Measurements from ENCODE around the gene SGK1.
"Not testable (repeated sequence)": the region's sequence is repeated elsewhere in the genome, so short reads cannot be mapped to it uniquely, and the experiment has no call there.

The SGK1 gene

DNA sequence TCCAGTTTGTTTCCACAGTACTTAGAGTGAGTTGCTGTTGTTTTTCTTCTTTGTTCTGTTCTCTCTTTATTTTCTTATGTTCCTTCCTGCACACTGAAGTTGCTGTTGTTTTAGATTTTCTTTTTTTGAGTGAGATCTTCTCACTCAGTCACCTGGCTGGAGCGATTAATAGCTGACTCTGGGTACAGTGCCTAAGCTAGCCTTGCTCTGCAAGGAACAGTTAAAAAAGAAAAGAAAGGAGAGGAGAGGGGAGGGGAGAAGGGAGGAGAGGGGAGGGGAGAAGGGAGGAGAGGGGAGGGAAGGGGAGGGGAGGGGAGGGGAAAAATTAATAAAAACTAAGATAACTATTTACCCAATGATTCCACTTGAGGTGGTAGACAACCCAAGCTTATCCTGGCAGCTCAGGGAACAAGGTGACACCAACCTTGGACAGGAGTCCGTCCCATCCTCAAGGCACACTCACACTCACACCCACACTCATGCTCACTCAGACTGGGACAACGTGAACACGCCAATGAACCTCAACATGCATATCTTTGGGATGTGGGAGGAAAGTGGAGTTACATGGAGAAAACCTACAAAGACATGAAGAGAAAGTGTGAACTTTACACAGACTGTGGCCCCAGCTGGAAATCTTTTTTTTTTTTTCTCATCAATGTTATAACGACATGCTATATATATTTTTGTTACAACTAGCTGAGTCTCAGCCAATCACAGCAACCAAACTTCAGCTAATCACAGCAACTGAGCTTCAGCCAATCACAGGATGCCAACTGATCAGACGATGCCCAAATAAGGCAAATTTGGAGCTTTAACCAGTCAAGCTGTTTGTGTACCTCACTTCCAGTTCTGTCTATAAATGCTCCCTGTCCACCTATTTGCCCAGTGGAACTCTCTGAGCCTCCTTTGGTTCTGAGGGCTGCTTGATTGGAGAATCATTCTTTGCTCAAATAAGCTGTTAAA lies 124.1 kb downstream of the SGK1 start:
- DNase-seq (ENCODE audit: insufficient read length, low spot score) (no peak), FAIRE-seq (no peak)
- TF ChIP-seq SPI1 (IDR thresholded peaks at IDR 0.05; ENCODE audit: low read depth, low read length) (no peak), POU2F2 (IDR thresholded peaks at IDR 0.05; ENCODE audit: low read depth, low read length) (no peak), POLR2AphosphoS5 (IDR thresholded peaks at IDR 0.05; ENCODE audit: low read depth, low read length) (no peak), POLR2A (IDR thresholded peaks at IDR 0.05; ENCODE audit: low read depth, low read length) (no peak), PAX5 (IDR thresholded peaks at IDR 0.05; ENCODE audit: insufficient read depth, low read length, severe bottlenecking) (no peak), TAF1 (IDR thresholded peaks at IDR 0.05; ENCODE audit: low read depth, low read length) (no peak)

DNA sequence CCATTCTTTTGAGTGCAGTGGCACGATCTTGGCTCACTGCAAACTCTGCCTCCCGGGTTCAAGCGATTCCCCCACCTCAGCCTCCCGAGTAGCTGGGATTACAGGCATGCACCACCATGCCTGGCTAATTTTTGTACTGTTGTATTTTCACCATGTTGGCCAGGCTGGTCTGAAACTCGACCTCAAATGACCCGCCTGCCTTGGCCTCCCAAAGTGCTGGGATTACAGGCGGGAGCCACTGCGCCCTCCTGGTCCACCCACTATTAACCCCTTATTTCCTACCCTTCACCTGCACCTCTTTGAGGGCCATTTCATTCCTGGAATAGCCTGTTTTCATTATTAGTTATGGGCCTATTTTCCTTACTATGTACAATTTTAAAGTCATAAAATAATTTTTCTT lies 125.3 kb downstream of the SGK1 start:
- FAIRE-seq; DNase-seq (ENCODE audit: insufficient read length, low spot score): not testable (repeated sequence)

DNA sequence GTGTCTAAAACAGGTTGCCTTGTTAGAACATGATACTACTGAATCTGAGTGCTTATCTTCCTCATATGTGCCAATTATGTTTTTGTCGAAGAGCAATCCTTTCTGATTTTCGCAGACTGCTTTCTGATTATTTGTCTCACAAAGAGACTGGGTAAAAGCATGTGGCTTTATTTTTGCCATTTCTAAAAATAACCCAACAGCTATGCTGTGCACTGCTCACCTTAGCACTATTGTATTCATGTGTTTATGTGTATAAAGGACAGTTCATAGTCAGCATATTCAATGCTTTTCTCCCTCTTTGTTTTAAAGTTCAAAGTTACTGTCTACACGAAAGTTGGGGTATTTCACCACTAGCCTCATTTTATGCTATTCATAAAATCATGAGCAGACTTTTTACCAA lies 127.0 kb downstream of the SGK1 start:
- DNase-seq (ENCODE audit: insufficient read length, low spot score) (no peak), FAIRE-seq (no peak)
- TF ChIP-seq SPI1 (IDR thresholded peaks at IDR 0.05; ENCODE audit: low read depth, low read length) (no peak), POLR2A (IDR thresholded peaks at IDR 0.05; ENCODE audit: low read depth, low read length) (no peak), POLR2AphosphoS5 (IDR thresholded peaks at IDR 0.05; ENCODE audit: low read depth, low read length) (no peak), POU2F2 (IDR thresholded peaks at IDR 0.05; ENCODE audit: low read depth, low read length) (no peak), TAF1 (IDR thresholded peaks at IDR 0.05; ENCODE audit: low read depth, low read length) (no peak), PAX5 (IDR thresholded peaks at IDR 0.05; ENCODE audit: insufficient read depth, low read length, severe bottlenecking) (no peak)

DNA sequence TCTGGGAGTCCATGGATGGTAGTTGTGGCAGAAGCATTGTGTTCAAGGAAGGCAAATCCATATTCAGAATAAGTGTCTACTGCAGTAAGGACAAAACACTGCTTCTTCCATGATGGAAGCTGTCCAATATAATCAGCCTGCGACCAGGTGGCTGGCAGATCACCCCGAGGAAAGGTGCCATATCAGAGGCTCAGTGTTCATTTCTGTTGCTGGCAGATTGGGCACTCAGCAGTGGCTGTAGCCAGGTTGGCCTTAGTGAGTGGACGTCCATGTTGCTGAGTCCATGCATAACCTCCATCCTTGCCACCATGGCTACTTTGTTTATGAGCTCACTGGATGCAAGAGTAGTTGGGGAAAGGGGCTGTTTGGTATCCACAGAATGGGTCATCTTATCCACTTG lies 130.2 kb downstream of the SGK1 start:
- FAIRE-seq (no peak), DNase-seq (ENCODE audit: insufficient read length, low spot score) (no peak)
- TF ChIP-seq POLR2A (IDR thresholded peaks at IDR 0.05; ENCODE audit: low read depth, low read length) (no peak), POU2F2 (IDR thresholded peaks at IDR 0.05; ENCODE audit: low read depth, low read length) (no peak), TAF1 (IDR thresholded peaks at IDR 0.05; ENCODE audit: low read depth, low read length) (no peak), PAX5 (IDR thresholded peaks at IDR 0.05; ENCODE audit: insufficient read depth, low read length, severe bottlenecking) (no peak), POLR2AphosphoS5 (IDR thresholded peaks at IDR 0.05; ENCODE audit: low read depth, low read length) (no peak)

DNA sequence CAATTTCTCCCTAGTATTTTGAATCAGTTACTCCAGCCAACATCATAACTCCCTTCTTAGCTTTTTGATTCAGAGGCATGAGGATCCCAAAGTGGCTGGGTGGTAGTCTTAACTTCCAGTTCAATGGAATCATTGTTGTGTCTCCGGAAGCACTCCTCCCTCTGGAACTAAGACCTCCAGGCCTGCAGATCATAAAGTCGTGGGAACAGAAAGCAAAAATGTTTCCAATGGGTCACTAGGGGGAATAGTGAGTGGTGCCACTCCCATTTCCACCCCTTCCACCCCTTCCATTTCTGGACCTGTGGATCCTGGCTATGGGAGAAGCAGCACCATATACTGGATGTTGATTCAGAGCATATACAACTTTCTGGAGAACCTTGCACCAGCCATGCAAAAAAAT lies 130.8 kb downstream of the SGK1 start:
- DNase-seq (ENCODE audit: insufficient read length, low spot score): no peak
- no peak for FAIRE-seq
- TF ChIP-seq POLR2A (IDR thresholded peaks at IDR 0.05; ENCODE audit: low read depth, low read length) (no peak), POLR2AphosphoS5 (IDR thresholded peaks at IDR 0.05; ENCODE audit: low read depth, low read length) (no peak), POU2F2 (IDR thresholded peaks at IDR 0.05; ENCODE audit: low read depth, low read length) (no peak), PAX5 (IDR thresholded peaks at IDR 0.05; ENCODE audit: insufficient read depth, low read length, severe bottlenecking) (no peak), SPI1 (IDR thresholded peaks at IDR 0.05; ENCODE audit: low read depth, low read length) (no peak), TAF1 (IDR thresholded peaks at IDR 0.05; ENCODE audit: low read depth, low read length) (no peak)

DNA sequence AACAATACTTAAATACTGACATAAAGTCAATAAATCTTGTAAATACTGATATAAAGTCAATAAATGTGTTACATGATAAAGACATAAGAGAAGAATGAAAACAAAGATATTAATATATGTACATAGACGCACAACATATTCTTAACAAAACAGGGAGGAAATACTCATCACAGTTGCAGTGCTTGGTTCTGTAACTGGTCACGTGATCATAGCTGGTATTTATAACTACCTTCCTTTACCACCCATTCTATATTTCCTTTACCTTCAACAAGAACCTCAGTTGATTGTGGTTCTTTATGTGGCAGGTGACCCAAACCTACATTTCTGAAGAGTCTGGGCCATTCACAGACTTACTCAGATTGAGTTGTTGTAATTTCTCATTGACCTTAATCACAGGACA lies 131.6 kb downstream of the SGK1 start:
- FAIRE-seq (no peak), DNase-seq (ENCODE audit: insufficient read length, low spot score) (no peak)
- TF ChIP-seq SPI1 (IDR thresholded peaks at IDR 0.05; ENCODE audit: low read depth, low read length): no peak
- TF ChIP-seq PAX5 (IDR thresholded peaks at IDR 0.05; ENCODE audit: insufficient read depth, low read length, severe bottlenecking): no peak
- no peak for TF ChIP-seq POU2F2 (IDR thresholded peaks at IDR 0.05; ENCODE audit: low read depth, low read length)
- no peak for TF ChIP-seq POLR2AphosphoS5 (IDR thresholded peaks at IDR 0.05; ENCODE audit: low read depth, low read length)
- TF ChIP-seq TAF1 (IDR thresholded peaks at IDR 0.05; ENCODE audit: low read depth, low read length): no peak
- TF ChIP-seq POLR2A (IDR thresholded peaks at IDR 0.05; ENCODE audit: low read depth, low read length): no peak

DNA sequence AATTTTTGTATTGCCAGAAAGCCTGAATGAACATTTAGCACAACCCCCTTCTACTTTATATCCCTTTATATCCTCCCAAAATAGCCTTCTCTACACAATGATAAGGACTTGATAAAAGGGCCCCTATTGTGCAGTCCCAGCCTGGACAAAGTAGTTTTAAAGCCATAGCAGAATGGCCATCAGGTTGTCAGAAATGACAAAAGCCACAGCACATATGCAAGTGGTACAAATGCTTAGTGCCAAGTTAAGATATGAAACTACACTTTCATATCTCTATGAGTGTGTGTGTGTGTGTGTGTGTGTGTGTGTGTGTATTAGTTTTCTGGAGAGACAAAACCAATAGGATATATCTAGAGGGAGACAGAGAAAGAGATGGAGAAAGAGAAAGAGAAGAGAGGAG lies 132.6 kb downstream of the SGK1 start:
- FAIRE-seq (no peak), DNase-seq (ENCODE audit: insufficient read length, low spot score) (no peak)
- no peak for TF ChIP-seq POLR2AphosphoS5 (IDR thresholded peaks at IDR 0.05; ENCODE audit: low read depth, low read length)
- no peak for TF ChIP-seq TAF1 (IDR thresholded peaks at IDR 0.05; ENCODE audit: low read depth, low read length)
- TF ChIP-seq PAX5 (IDR thresholded peaks at IDR 0.05; ENCODE audit: insufficient read depth, low read length, severe bottlenecking): no peak
- TF ChIP-seq SPI1 (IDR thresholded peaks at IDR 0.05; ENCODE audit: low read depth, low read length): no peak
- TF ChIP-seq POLR2A (IDR thresholded peaks at IDR 0.05; ENCODE audit: low read depth, low read length): no peak
- no peak for TF ChIP-seq POU2F2 (IDR thresholded peaks at IDR 0.05; ENCODE audit: low read depth, low read length)

DNA sequence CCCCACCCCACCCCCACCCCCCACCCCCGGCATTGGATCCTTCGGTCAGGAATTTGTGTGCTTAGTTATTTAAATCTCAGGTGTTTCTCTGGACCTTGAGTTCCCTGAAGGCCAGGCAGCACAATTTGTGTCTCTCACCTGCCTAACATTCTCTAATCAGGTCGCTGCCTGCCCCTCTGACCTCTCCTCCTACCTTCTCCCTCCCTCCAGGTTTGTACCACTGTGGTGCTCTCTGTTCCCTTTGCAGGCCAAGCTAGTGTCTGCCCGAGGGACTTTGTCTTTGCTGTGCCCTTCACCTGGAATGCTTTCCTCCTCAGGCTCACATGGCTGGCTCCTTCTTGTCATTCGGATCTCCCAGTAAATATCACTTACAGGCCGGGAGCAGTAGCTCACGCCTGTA lies 134.1 kb downstream of the SGK1 start:
- TF ChIP-seq POLR2A (IDR thresholded peaks at IDR 0.05; ENCODE audit: low read depth, low read length) (no peak), POLR2AphosphoS5 (IDR thresholded peaks at IDR 0.05; ENCODE audit: low read depth, low read length) (no peak), SPI1 (IDR thresholded peaks at IDR 0.05; ENCODE audit: low read depth, low read length) (no peak), POU2F2 (IDR thresholded peaks at IDR 0.05; ENCODE audit: low read depth, low read length) (no peak), PAX5 (IDR thresholded peaks at IDR 0.05; ENCODE audit: insufficient read depth, low read length, severe bottlenecking) (no peak), TAF1 (IDR thresholded peaks at IDR 0.05; ENCODE audit: low read depth, low read length) (no peak)
- FAIRE-seq (no peak), DNase-seq (ENCODE audit: insufficient read length, low spot score) (no peak)

DNA sequence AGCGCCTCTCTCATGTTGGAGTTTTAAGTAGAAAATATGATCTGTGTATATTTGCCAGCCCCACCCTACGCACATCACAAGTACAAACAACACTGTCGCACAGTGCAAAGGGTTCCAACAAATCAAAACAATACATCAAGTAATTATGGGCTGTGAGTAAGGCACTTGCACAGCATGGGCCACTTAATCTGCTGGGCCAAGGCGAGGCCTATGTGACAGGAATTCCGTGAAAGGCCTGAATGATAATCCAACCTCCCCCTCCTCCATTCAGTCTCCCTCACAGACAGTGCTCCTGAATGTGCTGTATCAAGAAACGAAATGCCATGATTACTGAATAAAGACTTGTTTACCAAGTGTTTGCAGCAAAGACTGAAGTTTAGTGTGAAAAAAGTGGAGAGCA lies 135.4 kb downstream of the SGK1 start:
- FAIRE-seq (no peak), DNase-seq (ENCODE audit: insufficient read length, low spot score) (no peak)
- TF ChIP-seq POU2F2 (IDR thresholded peaks at IDR 0.05; ENCODE audit: low read depth, low read length): no peak
- TF ChIP-seq POLR2A (IDR thresholded peaks at IDR 0.05; ENCODE audit: low read depth, low read length): no peak
- no peak for TF ChIP-seq PAX5 (IDR thresholded peaks at IDR 0.05; ENCODE audit: insufficient read depth, low read length, severe bottlenecking)

DNA sequence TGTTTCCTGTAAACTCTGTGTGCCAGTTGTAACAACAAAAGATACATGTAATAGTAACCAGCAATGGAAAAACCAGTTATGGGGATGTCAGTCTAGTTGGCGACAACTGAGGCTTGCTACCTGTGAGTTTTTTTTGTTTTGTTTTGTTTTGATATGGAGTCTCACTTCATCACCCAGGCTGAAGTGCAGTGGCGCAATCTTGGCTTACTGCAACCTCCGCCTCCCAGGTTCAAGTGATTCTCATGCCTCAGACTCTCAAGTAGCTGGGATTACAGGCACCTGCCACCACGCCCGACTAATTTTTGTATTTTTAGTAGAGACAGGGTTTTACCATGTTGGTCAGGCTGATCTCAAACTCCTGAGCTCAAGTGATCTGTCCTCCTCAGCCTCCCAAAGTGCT lies 136.2 kb downstream of the SGK1 start:
- DNase-seq (ENCODE audit: insufficient read length, low spot score); FAIRE-seq: not testable (repeated sequence)

DNA sequence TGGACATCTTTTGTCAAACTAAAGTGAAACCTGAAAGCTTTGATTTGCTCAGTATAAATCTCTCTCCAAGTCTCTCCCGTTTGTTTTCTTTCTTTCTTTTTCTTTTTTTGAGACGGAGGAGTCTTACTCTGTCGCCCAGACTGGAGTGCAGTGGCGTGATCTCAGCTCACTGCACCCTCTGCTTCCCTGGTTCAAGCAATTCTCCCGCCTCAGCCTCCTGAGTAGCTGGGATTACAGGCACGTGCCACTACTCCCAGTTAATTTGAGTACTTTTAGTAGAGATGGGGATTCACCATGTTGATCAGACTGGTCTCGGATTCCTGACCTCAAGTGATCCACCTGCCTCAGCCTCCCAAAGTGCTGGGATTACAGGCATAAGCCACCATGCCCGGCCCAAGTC lies 136.7 kb downstream of the SGK1 start:
- not testable (repeated sequence) for DNase-seq (ENCODE audit: insufficient read length, low spot score); FAIRE-seq

DNA sequence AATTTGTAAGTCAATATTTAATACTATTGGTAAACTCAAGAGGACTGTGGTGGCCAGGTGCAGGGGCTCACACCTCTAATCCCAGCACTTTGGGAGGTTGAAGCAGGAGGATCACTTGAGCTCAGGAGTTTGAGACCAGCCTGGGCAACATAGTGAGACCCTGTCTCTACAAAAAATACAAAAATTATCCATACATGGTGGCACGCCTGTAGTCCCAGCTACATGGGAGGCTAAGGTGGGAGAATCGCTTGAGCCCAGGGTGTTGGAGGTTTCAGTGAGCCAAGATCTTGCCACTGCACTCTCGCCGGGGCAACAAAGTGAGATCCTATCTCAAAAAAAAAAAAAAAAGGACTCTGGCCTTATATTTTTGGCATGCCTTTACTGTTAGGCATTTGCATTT lies 137.4 kb downstream of the SGK1 start:
- FAIRE-seq; DNase-seq (ENCODE audit: insufficient read length, low spot score): not testable (repeated sequence)
